GM18507 (cell line): ENCODE data around the gene RRH.
A peak's percentile ranks its signal among the peaks of the same experiment; 100 is the strongest.
"Not testable (repeated sequence)": the region's sequence is repeated elsewhere in the genome, so short reads cannot be mapped to it uniquely, and the experiment has no call there.

Experiments
- DNase-seq: peaks from one replicate; pipeline ENCODE4 v3.0.0; 2011; ENCODE audit warnings: low read depth; ENCODE audit not compliant: insufficient read length; ENCODE audit errors: extremely low spot score
- FAIRE-seq: peaks from 2 replicates; lab custom pipeline; 2011; peaks lifted over from hg19 to GRCh38; lab: Jason Lieb, UNC

The RRH gene, protein sequence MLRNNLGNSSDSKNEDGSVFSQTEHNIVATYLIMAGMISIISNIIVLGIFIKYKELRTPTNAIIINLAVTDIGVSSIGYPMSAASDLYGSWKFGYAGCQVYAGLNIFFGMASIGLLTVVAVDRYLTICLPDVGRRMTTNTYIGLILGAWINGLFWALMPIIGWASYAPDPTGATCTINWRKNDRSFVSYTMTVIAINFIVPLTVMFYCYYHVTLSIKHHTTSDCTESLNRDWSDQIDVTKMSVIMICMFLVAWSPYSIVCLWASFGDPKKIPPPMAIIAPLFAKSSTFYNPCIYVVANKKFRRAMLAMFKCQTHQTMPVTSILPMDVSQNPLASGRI

DNA sequence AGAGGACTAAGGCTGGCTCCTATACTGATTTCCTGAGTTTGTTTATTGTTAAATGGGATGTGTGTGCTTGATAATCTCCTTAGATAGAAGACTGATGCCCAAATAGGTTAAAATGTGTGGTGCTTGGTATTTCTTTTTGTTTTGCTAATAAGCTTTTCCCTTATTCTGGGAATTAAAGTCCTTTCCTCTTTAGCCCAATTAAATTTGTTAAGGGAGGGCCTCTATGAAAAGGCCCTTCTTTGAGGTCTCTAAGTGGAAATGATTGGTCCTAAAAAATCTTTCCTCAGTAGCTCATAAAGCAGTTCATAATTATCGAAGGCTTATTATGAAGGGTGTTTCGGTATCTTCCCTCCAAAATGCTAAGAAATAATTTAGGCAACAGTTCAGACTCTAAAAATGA is at the start of gene RRH:
Gene RRH, plus strand, starts transcription at position 301 of the 400 bp plus-strand sequence. Its CDS starts 56 bp downstream, at position 357.
- DNase-seq (no peak), FAIRE-seq (no peak)

DNA sequence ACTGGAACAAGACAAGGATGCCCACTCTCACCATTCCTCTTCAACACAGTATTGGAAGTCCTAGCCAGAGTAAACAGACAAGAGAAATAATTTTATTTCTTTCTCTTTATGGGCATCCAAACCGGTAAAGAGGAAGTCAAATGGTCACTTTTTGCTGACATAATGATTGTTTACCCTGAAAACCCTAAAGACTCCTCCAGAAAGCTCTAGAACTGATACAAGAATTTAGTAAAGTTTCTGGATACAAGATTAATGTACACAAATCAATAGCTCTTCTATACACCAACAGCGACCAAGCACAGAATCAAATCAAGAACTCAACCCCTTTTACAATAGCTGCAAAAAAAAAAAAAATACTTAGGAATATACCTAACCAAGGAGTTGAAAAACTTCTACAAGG is 45.7 kb upstream of the RRH start:
- not testable (repeated sequence) for FAIRE-seq, DNase-seq

DNA sequence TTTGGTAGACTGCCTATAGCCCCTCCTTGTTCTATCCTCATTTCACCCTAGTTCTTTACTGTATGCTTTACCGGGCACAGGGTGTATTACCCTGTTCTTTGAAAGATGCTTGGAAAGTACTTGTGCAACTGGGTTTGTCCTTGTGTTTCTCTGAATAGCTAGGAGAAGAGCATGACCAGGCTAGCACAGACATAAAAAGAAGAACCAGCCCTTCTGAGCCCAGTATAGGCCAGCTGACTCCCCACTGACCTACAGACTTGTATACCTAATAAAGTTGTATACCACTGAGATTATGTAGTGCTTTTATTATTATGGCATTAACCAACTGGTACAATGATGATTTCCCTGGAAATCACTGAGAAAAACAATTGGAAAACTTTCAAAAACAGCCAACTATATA is 40.9 kb upstream of the RRH start:
- no peak for DNase-seq
- FAIRE-seq, result no peak

DNA sequence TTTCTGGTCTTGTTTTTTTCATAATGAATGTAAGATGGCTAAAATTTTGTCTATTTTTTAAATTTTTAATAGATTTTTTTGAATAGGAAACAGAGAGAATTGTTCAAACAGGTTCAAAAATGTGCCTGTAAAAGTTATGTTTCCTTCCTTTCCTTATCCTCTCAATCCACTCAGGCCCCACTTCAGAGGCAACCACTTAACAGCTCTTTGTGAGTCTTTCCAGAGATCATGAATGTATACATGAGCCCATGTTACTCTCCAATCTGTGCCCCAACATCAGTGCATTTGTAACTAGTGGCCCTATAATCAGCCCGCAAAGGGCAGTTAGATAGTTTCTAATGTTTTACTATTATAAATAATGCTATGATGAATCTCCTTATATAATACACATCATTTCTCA is 40.0 kb upstream of the RRH start:
- DNase-seq, result no peak
- FAIRE-seq, result no peak

DNA sequence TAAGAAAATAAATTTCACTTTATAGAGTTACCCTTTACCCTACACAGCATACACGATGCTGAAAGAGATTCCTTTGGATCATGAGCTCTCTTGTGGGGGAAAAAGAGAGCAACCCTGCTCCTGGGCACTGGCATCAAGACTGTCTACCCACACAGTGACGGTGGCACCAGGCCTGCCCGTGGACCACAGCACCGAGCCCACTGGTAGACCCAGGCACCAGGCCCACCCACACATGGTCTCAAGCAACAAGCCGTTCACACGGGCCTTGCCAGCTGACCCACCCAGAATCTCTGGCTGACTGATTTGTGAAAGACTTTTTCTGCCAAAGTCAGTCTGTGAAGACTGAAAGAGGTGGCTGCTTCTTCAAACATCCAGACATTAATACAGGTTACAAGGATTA is 32.7 kb upstream of the RRH start:
- FAIRE-seq (no peak), DNase-seq (no peak)

DNA sequence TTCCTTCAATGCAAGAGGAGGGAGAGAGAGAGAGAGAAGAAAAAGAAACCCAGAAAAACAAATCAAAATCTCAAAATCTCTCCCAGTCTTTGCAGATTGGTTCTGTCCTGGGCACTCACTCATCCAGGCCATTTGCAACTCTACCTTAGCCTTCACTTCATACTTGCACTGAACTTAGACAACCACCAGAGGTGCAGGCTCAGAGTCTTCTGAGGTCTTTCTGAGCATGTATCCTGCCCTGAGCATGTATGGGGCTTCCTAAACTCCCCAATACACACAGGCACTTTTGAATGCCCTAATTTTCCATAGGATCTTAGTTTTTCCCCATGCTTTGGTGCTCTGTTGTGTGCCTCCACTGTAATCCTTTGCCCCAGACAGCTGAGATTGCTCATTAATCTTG is 28.9 kb upstream of the RRH start:
- DNase-seq (no peak), FAIRE-seq (no peak)

DNA sequence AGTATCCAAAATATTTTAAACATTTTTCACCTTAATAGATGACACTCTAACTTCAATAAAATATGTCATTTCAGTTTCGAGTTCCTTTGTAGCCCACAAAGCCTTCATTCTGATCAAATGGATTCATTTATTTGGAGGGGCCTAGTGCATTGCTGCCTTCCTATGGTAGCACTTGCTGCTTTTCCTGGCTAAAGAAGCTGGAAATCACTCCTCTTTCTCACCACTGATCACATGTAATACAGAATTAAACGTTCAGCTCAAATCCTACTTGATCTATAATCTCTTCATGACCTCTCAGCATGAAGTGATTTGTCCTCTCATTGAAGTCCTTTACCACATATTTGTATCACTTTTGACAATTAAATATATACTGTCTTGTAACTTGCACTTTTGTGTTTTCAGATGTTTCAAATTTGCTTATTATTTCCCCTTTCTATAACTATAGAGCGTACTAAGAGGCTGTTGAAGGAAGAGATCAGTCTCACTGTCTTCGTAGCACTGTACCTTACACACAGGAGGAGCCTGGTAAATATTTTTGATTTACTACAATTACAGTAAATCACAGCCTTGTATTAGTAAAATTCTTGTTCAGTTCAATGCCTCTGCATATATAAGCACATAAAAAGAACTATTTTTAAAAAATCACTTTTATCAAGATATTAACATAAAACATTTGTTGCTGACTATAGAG is 26.5 kb upstream of the RRH start:
- DNase-seq, result no peak
- FAIRE-seq, result no peak

DNA sequence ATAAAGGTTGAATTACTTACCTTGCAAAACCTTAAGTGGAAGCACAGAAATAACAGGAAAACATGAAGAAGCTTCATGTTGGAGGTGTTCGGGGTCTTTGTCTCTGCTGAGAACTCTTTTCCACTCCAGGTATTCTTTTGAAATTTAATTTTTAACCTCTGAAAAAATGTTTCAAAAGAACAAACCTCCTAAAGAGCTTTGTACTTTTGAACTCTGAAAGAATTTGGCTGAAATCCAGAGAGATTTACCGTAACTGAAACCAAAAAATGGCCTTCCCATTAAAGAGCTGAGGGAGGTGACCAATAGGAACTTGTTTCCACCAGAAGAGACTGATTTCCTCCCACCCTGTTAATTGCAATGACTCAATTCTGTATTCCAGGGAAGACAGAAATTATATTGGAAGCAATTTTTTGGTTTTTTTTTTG is 25.9 kb upstream of the RRH start, which contains the start of gene CFI:
Gene CFI, minus strand, starts transcription at position 105 of the 425 bp plus-strand sequence. Its CDS starts 28 bp downstream, at position 77.
- no peak for DNase-seq

DNA sequence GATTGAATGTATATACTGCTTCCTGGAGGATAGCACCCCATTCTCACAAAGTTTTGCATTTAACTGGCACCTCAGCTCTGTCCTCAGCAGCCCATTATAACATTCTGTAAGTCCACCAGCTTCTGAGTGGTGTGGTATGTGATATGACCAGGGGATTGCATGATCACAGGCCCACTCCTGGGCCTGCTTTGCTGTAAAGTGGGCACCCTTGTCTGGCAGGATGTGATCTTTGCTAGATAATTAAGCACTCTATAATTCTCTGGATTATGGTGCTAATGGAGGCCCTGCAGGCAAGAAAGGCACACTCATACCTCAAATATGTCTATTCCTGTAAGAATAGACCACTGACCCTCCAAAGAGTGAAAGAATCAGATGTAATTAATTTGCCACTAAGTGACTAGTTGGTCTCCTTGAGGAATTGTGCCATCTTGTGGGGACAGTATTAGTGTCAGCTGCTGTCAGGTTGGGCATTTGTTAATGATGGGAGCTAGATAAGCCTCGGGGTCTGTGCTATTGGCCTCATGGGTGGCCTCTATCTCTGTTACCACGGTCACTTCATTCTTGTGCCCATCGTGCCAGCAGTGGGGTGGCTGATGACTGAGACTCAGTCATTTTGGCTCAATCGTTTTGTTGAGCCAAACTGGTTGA is 23.7 kb upstream of the RRH start:
- DNase-seq (no peak), FAIRE-seq (peak; percentile 78)

More for the DNA sequence above, 25.9 kb upstream of the RRH start, which contains the start of gene CFI:
- no peak for FAIRE-seq

DNA sequence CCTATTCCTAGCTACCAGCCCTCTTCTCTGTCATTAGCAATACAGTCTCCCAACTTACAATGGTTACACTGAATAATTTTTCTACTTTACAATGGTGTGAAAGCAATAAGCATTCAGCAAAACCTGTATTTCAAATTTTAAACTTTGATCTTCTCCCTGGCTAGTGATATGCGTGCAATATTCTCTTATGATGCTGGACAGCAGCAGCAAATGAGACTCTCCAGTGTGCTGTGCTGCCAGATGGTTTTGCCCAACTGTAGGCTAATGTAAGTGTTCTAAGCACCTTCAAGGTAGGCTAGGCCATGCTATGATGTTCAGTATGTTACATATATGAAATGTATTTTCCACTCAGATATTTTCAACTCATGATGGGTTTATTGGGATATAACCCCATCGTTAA is 18.1 kb upstream of the RRH start:
- FAIRE-seq (no peak), DNase-seq (no peak)

DNA sequence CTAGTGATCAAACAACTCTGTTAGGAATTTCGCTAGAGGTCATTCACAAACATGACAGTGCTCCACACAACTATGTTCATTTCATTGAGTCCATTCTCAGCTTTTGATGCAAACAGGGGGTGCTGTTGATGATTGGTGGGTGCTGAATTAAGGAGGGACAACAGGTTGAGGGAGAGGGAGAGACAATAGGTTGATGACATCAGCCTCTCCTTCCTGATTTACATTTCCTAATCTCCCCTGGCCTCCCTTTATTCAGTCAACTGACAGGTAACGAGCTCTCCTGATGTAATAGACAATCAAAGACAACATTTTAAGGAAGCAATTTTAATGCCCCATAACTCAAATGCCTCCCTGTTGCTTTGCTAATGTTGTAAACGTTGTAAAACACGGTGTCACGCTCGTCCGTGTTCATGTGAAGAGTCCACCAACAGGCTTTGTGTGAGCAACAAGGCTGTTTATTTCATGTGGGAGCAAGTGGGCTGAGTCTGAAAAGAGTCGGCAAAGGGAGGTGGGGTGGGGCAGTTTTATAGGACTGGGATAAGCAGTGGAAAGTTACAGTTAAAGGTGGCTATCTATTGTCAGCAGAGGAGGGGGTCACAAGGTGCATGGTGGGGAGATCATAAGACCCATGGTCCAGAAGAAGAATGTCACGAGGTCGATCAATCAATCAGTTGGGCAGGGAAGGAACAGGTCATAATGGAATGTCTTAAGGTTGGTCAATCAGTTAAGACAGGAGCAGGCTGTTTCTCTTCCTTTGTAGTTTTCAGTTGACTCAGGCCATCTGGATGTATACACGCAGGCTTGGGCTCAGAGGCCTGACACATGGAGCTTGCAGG is 17.0 kb upstream of the RRH start:
- FAIRE-seq (no peak), DNase-seq (no peak)

DNA sequence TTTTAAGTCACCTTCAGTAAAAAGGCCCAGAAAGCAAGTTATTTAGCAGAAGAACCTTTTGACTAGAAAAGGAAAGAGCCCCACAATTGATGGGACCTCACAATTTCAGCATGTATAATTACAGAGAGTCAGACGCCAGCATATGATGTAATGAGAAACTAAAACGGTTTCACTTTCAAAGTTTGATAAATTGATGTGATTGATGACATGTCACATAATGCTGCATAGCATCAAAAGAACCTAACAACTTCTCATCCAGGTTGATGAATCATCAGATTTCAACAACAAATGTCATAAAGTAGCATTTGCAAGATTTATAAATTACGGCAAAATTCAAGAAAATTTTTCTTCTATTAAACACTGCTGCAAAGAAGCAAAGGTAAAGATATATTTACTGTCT is 16.1 kb upstream of the RRH start:
- no peak for FAIRE-seq
- DNase-seq, result no peak

DNA sequence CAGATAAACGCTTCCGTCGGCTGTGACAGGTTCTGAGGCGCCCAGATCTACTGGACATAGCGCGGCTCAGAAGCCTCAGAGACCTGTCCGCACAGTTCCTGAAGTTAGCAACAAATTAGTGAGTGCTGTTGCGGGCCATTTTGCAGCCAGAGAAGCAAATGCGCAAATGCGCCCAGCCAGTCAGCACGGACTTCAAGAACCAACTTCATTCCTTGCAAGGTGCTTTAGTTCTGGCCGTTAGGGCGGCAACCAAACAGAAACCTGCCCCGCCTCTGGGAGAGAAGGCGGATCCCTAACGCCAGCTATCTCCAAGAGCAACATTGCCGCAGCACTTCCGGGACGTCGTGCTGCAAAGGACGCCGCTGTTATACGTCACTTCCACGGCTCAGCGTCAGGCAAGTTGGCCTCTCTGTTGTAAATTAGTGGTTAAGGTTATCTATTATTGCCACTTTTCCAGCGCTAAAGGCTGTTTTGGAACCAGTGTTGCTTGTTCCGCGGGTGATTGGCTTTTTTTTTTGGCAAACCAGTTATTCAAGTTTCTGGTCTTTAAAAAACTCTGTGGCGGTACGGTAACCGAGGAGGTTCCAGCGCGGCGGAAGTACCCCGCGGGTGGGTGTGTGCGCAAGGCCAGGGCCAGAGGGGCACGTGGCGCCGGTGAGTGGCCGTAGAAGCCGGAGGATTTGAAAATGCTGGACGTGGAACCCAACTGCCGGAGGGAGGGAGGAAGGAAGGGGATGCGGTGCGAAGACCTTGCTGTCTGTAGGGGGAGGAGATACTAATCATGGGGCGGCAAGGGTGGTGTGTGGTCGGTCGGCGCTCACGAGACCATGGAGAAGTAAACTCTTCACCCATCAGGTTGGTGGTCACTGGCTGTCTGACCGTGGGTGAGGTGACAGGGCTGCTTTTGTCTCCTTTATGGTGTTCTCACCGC is 12.4 kb upstream of the RRH start, which contains the start of gene GAR1:
Gene GAR1, plus strand, starts transcription at position 612 of the 931 bp plus-strand sequence. CDS start 403 bp downstream, outside the sequence.
- DNase-seq, result peak; percentile 84
- peak; percentile 99 for FAIRE-seq

DNA sequence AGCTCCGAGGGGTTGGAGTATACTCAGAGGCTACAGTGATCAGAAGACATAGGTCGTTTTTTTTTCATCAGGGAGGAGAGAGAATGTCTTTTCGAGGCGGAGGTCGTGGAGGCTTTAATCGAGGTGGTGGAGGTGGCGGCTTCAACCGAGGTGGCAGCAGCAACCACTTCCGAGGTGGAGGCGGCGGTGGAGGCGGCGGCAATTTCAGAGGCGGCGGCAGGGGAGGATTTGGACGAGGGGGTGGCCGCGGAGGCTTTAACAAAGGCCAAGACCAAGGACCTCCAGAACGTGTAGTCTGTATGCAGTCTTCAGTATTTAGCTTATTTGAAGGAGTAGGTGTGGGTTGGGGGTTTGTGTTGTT is 11.7 kb upstream of the RRH start:
- DNase-seq (no peak), FAIRE-seq (no peak)

DNA sequence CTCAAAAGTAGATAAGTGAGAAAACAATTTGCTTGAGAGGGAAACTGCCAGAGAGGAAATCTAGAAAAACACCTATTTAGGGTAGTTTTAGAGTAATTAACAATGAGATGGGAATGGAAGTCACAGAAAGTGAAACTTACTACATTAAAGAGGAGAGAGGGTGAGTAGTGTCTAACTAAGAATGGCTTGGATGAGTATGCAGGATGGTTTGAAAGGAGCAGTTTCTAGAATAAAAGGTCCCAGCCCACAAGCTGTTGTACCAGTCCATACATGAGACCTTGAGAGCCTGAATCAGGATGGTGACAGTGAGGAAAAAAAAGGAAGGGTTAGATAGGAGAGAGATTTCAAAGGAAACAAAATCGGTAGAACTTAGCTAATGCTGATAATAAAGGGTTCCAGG is 10.9 kb upstream of the RRH start:
- no peak for FAIRE-seq
- no peak for DNase-seq

DNA sequence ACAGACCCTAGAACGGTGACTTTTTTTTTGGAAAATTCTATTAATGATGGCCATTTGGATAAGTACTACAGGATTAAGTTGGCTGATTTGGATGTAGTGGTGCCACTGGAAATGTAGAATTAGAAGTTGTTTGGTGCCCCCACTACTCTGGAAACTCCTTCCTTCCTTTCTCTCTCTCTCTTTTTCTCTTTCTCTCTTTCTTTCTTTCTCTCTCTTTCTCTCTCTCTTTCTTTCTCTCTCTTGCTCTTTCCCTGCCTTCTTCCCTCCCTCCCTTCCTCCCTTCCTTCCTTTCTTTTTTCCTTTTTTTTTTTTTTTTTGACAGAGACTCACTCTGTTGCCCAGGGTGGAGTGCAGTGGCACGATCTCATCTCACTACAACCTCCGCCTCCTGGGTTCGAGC is 9.5 kb upstream of the RRH start:
- DNase-seq (no peak), FAIRE-seq (no peak)

DNA sequence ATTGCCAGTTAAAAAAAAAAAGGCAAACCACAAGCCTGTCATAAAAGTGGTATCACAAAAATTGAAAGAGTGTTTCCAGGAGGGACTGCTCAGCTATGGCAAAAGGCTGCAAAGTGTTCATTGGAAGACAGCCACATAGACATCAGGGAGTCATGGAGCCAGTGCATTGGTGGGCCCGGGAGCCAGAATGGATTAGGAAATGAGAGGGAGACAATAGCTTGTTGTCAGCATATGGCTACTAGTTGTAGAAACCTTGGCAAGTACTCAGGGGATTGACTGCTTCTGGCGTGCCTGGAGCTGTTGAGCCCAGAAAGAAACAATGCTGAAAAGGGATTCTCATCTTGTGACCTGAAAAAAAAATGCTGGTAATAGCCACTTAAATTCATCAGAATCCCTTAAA is 7.2 kb upstream of the RRH start:
- DNase-seq, result no peak
- FAIRE-seq, result no peak

DNA sequence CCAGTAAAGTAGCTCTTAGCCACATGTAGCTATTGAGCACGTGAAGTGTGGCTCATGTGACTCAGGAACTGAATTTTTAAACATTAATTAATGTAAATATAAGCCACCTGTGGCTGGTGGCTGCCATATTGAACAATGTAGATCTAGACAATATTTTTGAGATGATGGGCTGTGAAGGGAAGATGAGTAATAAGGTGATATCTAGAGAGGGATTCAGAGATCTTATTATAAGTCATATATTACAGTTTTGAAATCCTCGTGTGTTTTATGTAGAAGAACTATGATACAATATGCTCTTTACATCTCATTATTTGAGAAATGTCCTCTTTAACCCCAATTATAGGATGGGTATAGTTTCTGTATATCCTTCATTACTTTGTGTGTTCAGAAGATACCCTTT is 6.6 kb upstream of the RRH start:
- FAIRE-seq (no peak), DNase-seq (no peak)

DNA sequence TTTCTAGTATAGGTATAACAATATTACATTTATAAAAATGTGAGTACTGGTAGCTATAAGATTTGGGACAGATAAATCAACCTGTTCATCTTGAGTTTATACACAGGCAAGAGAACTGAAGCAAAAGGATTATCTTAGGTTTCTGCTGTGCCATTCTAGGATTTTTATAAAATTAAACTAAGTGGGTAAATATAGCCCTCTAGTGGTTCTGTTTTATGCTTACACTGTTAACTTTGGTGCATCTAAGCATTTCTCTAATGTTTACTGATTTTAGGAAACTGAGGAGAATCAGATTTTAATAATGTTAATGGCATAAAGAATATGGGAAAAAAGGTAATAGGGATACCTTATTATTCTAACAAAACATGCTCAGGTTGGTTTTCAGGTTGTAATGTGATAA is 1.1 kb upstream of the RRH start:
- FAIRE-seq (no peak), DNase-seq (no peak)
